ENCODE results near the gene CTU1.

Gene CTU1

GRCh38 chr19:51079481-51080110, 28.6 kb downstream of the CTU1 start:
- no peak for FAIRE-seq

DNA sequence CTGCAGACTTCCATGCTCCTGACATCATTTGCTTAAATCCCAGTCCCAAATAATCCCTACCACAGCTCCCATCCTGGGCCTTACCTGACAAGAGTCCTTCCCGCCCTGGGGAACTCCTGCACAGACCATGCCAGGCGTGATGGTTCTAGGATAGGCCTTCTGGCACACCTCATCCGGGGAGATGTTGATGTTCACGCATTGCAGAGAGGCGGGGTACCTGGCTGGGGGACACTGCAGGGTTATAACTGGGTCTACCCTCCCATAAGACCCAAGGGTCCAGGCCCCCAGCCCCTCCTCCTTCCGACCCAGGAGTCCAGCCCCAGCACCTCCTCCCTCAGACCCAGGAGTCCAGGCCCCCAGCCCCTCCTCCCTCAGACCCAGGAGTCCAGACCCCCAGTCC, 29.5 kb downstream of the CTU1 start:
- no peak for FAIRE-seq

DNA sequence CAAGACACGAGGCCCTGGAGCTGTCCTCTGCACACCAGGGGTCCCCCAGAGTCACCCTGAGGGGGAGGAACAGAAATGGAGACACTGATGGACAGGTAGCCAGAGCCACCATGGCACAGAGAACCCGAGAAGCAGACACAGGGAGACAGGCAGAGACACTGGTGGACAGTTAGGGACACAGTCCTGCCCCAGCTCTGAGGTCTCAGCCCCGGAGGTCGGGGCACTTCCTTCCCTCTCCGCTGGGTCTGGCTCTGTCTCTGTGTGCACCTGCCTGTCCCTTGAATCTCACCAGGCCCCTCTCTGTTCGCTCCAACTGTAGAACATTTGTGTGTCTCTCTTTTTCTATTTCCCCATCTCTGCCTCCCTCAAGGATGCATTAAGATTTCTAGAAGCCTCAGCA, 30.1 kb downstream of the CTU1 start:
- FAIRE-seq: no peak

DNA sequence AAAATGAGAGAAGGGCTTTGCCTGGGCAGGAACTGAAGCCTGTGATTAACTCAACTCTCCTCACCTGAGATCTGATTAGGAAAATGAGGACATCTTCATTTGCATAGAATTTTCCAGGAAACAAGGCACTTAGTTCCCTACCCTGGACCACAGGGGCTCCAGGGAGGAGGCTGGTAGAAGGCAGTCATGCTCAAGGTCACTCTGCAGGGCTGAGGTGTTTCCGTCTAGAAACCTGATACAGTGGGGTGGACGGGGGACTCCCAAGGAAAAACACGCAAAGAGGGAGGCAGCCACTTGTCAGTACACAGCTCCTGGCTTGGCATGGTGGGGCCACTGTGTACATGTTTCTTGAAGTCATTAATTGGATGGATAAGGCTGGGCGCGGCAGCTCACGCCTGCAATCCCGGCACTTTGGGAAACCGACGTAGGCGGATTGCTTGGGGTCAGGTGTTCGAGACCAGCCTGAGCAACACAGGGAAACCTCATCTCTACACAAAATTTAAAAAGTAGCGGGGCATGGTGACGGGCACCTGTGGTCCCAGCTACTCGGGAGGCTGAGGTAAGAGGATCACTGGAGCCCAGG, 31.5 kb downstream of the CTU1 start:
- no peak for FAIRE-seq

DNA sequence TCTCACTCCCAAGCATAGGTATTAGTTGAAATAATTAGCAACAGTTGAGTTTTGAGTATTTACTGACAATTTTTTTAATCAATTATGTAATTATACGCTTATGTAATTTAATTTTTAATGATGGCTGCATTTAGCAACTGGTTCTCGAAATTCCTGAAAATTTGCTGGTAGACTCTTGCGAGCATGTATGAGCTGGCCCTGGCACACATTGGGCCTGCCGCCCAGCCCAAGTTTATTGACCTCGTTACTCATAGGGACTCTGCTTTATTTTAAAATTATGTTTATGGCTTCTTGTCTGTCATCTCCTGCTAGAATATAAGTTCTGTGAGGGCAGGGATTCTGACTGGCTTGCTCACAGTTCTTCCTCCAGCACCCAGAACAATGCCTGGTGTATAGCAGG, 32.2 kb downstream of the CTU1 start:
- no peak for FAIRE-seq

DNA sequence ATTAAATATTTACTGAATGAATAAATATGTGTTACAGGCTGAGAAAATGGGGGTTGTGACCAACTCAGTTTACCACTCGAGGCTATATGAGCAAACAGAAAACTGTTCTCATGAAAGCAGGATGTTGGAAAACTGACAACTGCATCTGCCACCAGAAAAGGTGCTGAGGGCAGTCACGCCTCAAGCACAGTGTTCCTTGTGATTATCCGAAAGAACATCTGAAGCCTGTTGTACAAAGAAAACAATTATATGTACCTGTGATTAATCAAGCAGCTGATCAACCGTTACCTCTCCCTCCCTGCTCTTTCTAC, 37.2 kb downstream of the CTU1 start:
- no peak for FAIRE-seq

DNA sequence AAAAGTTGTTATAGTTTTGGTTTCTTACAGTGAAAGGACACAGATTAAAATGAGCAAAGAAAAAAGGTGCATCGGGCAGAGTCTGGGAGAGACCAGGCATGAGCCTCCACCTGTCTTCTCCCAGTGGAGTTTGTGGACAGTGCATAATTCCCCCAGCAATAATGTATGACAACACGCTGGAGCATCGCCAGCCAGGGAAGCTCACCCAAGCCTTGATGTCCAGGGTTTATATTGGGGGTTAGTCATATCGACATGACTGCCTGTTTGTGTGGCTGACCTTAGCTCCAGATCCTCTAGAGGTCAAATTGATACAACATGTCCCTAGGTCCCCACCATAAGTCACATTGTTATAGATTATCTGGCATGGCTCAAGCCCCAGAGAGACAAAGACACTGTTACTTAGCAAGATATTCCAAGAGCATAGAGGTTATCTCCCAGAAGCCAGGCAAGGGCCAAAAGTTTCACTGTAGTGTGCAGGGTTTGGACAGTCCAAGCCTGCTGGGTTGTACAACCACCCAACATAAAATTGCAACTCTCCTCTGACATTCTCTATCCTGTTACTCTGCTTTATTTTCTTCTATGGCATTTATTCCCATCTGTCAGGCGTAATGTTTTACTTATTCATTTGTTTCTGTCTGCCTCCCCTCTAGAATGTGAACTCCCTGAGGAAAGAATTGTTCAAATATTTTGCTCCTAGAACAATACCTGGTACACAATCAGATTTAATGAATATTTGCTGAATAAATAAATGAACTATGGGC, 37.7 kb downstream of the CTU1 start:
- FAIRE-seq: no peak

DNA sequence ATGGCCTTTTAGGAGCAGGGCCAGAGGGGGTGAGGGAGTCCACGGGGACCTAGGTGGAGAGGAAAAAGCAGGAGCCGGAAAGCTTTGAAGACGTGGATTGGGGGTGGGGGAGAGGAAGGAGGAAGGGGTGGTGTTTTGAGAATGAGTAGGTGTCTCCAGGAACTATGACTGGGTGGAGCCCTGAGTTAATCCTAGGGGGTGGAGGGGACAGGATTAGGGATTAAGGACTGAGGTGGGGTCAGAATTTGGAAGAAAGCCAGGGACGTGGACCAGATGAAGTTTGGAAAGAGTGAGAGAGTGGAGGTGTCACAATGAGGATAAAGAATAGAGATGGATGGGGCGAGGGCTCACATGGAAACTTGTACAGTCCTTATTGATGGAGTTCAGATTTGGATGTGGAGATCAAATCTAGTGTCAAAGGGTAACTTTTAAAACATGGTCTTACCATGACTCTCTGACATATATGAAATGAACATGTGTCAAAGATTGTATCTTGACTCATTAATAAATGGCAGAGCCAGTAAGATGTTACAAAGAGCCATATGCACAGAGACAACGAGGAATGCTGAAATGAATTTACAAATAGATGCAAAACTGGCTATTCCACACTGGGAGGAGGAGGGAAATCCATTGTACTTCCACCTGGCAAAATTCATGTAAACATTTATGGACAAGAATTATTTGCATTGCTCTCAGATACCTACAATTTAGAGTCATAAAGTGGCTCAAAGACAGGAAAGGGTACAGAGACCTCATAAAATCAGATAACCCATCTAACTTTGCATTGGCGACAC, 41.6 kb downstream of the CTU1 start:
- no peak for FAIRE-seq

DNA sequence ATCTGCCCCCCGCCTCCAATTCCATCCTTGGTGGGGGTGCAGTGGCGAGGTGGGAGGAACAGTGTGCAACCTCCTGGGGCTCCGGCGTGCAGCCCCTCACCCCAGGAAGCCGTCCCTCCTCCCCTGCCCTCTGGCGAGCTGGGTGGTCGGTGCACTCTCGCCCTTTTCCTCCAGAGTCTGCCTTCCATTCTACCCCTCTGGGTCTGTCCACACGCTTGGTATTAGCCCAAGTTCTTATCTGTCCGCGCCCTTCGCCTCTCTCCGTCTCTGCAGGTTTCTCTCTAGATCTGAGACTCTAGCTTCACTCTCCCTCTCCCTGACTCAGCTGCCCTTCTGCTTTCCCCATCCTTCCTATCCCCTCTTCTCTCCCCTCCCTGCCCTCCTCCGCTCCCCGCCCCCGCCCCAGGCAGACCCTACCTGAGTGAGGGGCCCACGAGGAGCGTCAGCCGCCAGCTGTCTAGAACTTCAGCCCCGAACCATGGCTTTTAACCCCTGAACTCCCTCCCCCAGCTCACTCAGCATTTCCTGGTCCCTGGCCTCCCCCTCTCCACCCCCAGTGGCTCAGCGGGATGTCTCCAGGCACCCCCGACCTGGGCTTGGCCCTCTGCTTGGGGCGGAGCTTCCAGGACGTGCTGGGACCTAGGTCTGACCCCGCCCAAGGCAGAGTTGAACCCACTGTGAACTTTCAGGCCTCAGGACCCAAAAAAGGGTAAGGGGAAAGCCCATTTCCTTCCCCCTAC, 42.8 kb downstream of the CTU1 start:
- no peak for FAIRE-seq

DNA sequence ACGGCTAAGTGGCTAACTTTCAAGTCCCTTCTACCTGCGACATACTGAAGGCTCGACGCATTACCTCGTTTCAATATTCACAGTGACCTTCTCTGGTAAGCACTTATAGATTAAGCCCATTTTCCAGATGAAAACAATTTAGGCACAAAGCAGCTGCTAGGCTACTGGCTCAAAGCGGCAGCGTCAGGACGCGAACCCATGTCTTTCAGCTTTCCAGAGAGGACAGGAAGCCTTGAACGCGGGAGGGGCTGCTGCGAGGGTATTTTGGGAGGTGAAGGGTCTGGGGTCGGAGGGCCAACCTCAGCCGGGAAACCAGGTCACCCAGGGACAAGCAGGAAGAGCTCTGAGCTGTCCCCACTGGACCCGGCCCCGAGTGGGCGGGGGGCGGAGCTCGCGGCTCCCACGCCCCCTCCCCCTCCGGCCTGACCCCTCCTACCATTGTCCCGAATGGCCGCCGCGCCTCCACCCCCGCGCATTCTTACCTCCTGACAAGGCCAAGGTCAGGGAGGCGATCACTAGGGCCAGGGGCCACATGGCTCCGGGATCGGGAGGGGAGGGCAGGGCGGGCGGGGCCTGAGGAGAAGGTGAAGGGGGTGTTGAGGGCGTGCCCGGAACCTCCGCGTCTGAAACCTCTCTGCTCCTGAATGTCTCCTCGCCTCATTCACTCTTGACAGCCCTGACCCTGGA, 43.5 kb downstream of the CTU1 start, which contains the start of gene KLK13:
KLK13 (minus strand) TSS at position 559 of the 687 bp plus-strand sequence; CDS start at position 534, 25 bp downstream.
- no peak for FAIRE-seq

DNA sequence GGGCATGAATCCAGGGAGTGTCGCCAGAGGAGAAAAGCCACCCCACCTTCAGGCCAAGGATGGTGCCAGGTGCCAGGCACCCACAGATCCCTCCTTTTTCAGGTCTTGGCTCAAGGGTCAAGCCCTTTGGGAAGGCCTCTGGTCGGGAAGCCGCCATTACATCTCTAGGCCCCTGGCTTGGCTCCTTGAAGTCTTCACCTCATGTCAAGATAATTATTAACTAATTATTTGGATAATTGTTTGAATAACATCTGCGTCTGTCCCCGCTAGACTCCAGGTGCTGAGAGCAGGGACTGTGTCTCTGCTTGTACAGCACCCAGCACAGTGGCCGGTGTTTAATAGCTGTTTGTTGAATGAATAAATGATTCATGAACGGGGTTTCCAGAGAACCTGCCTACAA, 44.5 kb downstream of the CTU1 start:
- no peak for FAIRE-seq

GRCh38 chr19:51060973-51061372, 47.2 kb downstream of the CTU1 start:
- FAIRE-seq: no peak

- no peak for FAIRE-seq
These were observed 47.9 kb downstream of the CTU1 start for GRCh38 chr19:51060336-51060735.

- no peak for FAIRE-seq
These were observed 48.5 kb downstream of the CTU1 start for GRCh38 chr19:51059715-51060114.

DNA sequence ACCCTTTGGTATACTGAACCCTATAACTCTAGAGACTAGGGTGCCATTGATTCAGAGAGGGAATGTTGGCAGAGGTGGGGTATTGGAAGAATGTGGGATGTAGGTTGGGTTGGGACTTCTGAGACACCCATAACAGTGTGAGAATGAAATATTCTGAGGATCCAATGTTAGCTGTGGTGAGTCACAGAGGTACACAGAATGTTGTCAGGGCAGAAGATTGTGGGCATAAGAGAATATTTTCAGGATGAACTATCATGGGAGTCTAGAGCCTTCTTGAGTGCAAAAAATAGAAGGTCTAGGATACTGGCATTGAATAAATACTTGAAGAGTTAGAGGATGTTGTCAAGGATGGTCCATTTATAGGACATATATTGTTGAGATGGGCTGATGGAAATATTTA, 52.3 kb downstream of the CTU1 start:
- no peak for FAIRE-seq
